Vagina (tissue), 2 donors: ENCODE results near the gene NXPE3.

Source experiments
- POLR2A ChIP-seq, 2 donors: fragments of 450-650 bp; IDR thresholded peaks; one replicate each; pipeline ENCODE4 v1.6.1; 2017; ENCODE audit warnings: antibody characterized with exemption in 2 of 2, mild to moderate bottlenecking in 2 of 2, moderate library complexity in 2 of 2
- POLR2AphosphoS5 ChIP-seq, 2 donors: sonication (generic); formaldehyde crosslinking; IDR thresholded peaks; one replicate each; pipeline ENCODE4 v1.9.0; 2017; ENCODE audit warnings: antibody characterized with exemption in 2 of 2, mild to moderate bottlenecking in 2 of 2, low read depth in 1 of 2; ENCODE audit not compliant: insufficient read depth in 1 of 2
- TF ChIP-seq, protein P1 (sequence below), 3 experiments: fragments of 450-650 bp in 2 of 3; fragments of 200-600 bp in 1 of 3; sonication (generic) in 1 of 3; IDR thresholded peaks; one replicate each; pipeline ENCODE4 v1.5.1; 2017 to 2019; ENCODE audit warnings: antibody characterized with exemption in 3 of 3, mild to moderate bottlenecking in 2 of 3, moderate library complexity in 2 of 3

DNA sequence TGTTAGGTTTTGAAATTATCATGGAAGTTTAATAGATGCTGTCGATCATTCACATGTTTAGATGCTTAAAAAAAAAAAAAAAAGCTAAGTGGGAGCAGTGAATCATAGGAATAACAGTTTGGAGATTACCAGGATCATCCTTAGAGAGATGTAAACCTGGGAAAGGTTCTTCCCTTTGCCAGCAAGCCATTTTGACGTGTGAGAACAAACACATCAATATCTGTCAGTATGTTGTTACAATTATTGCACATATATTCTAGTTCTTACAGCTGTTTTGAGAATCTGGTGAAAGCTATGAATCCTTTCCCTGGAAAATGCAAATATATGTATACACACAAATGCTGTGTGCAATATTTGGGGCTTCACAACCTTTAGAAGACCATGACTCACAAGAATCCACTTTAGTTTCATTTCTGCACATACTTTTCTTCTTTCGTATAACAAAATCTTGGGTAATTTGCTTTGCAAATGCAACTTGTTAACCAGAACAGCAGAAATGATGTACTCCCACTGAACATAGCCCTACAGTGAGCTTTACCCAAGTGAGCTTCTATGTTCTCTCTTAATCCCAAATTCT lies 82.3 kb downstream of the NXPE3 start:
- TF ChIP-seq POLR2AphosphoS5 (IDR thresholded peaks at IDR 0.05; ENCODE audit: insufficient read depth in 1 of 2, low read depth in 1 of 2): no peak
- TF ChIP-seq, protein P1, sequence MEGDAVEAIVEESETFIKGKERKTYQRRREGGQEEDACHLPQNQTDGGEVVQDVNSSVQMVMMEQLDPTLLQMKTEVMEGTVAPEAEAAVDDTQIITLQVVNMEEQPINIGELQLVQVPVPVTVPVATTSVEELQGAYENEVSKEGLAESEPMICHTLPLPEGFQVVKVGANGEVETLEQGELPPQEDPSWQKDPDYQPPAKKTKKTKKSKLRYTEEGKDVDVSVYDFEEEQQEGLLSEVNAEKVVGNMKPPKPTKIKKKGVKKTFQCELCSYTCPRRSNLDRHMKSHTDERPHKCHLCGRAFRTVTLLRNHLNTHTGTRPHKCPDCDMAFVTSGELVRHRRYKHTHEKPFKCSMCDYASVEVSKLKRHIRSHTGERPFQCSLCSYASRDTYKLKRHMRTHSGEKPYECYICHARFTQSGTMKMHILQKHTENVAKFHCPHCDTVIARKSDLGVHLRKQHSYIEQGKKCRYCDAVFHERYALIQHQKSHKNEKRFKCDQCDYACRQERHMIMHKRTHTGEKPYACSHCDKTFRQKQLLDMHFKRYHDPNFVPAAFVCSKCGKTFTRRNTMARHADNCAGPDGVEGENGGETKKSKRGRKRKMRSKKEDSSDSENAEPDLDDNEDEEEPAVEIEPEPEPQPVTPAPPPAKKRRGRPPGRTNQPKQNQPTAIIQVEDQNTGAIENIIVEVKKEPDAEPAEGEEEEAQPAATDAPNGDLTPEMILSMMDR (IDR thresholded peaks at IDR 0.05): no peak
- no peak for TF ChIP-seq POLR2A (IDR thresholded peaks at IDR 0.05)
